ENCODE data around the gene LYRM4. TPM values are rescaled to one million over a fixed set of nuclear protein-coding genes. Genes with fewer than 3 reads are reported as not detected.
A peak's percentile ranks its signal among the peaks of the same experiment; 100 is the strongest.

The LYRM4 gene
- total and polyA plus RNA-seq, 9 of the 15 experiments (the other 6 are each of a cell fraction or from before 2014, with no cell fraction given) = 24.2 to 69.4 (median 41.8) TPM

GRCh38 chr6:5294392-5295211, 33.9 kb upstream of the LYRM4 start (continued):
- TF ChIP-seq ZMIZ1 (IDR thresholded peaks at IDR 0.05; ENCODE audit: low read depth in 2 of 2, low read length in 2 of 2) (no peak), MEIS2 (IDR thresholded peaks at IDR 0.05; ENCODE audit: partially characterized antibody) (peak; percentile 78), ZNF740 (CRISPR knock-in tag; IDR thresholded peaks at IDR 0.05) (no peak), ZNF740 (tag; IDR thresholded peaks at IDR 0.05) (peak; percentile 37 to 61; a peak in 1 of 4 replicates), E2F4 (CRISPR knock-in tag; IDR thresholded peaks at IDR 0.05; ENCODE audit: low read depth) (no peak), MTA2 (IDR thresholded peaks at IDR 0.05; ENCODE audit: low read depth) (no peak), CXXC5 (CRISPR knock-in tag; IDR thresholded peaks at IDR 0.05) (peak; percentile 58), ZNF76 (CRISPR knock-in tag; IDR thresholded peaks at IDR 0.05; ENCODE audit: borderline replicate concordance) (0 out of 2 replicates have a peak, but pooled peaks have one; percentile 37), EZH2 (IDR thresholded peaks at IDR 0.05; ENCODE audit: borderline replicate concordance, low read depth, low read length) (no peak), NCOA2 (IDR thresholded peaks at IDR 0.05; ENCODE audit: partially characterized antibody in 2 of 2) (no peak), ZFP36 (IDR thresholded peaks at IDR 0.05; ENCODE audit: low read depth, low read length, partially characterized antibody) (no peak), ZNF146 (CRISPR knock-in tag; IDR thresholded peaks at IDR 0.05; ENCODE audit: unreplicated experiment) (no peak), TAF1 (IDR thresholded peaks at IDR 0.05; ENCODE audit: control insufficient read depth, extremely low read depth, insufficient read depth, low read length, severe bottlenecking) (peak; percentile 12), BHLHE40 (IDR thresholded peaks at IDR 0.05; ENCODE audit: low read length) (peak; percentile 81; the same call in 1 of the 2 replicates), E2F3 (CRISPR knock-in tag; IDR thresholded peaks at IDR 0.05) (0 out of 2 replicates have a peak, but pooled peaks have one; percentile 13), FOXK2 (conservative IDR thresholded peaks at IDR 0.05 in 1 of 2, IDR thresholded peaks at IDR 0.05 in 1 of 2; ENCODE audit: low read depth in 2 of 2) (peak in 1 of 2 experiments; percentile 58; a peak in 2 of 4 replicates), SUPT5H (IDR thresholded peaks at IDR 0.05) (0 out of 2 replicates have a peak, but pooled peaks have one; percentile 32)
- TF ChIP-seq, protein P1, sequence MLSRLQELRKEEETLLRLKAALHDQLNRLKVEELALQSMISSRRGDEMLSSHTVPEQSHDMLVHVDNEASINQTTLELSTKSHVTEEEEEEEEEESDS (CRISPR knock-in tag; IDR thresholded peaks at IDR 0.05) = no peak

Measured in K562 (cell line).